HG03469 (cell line): ENCODE data around the gene ADORA1.

Experiments
- ATAC-seq: cut with Tn5 transposase; IDR thresholded peaks from one replicate; pipeline ENCODE4 v1.9.1; 2021; ENCODE audit warnings: mild to moderate bottlenecking, moderate library complexity, moderate number of reproducible peaks; ENCODE audit not compliant: unreplicated experiment

ADORA1 gene

GRCh38 chr1:203093754-203094410 is 33.6 kb upstream of the ADORA1 start:
- no peak for ATAC-seq

GRCh38 chr1:203095061-203095690 is 32.4 kb upstream of the ADORA1 start:
- ATAC-seq: no peak

DNA sequence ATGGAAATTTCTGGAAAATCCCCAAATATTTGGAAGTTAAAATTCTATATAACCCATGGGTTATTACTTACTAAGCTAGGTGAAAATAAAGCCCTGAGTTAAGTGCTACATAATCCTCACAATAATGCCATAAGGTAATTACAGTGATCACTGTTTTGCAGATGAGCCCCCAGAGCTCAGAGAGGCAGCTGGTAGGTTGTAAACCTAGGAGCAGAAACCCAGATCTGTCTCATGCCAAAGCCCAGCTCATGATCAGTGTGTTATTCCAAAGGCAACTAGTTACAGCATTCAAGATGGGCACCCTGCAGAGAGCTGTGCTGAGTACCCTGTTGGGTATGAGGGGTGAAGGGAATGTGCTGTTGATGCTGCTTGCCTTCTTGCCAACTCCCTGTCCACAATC is 31.0 kb upstream of the ADORA1 start:
- no peak for ATAC-seq

DNA sequence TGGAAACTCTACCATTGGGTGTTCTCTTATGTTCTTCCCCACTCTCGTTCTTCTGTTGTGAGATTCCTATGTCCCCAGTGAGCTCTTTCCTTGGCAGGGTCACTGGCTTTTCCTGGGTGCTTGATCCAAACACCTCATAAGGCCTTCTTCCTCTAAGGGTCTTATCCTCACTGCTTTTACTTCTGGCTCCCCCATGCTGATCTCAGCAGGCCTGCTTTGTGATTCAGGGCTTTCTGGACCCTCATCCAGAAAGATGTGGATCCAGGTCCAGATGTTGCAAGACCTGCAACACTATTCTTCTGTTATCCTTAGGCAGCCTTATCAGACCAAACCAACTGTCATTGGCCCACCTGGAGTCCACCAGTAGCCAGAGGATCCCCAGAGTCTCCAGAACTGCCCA is 30.5 kb upstream of the ADORA1 start:
- ATAC-seq: no peak

DNA sequence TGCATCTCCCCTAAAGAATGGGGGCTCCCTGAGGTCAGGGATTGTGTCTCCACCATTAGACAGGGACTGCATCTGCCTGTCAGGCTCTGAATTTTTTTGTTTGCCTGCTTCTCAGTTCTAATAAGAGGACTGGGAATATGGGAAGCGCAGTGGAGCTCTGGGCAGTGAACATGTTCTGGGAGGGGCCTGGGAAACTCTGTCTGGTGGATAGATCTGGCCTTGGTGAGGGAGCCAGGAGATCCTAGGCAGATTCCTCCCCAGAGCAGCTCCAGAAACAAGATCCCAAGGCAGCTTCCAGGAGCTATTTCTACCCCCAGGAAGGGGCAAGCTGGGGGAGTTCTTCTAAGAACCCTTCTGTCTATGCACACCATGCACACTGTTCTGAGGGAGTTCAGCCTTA is 29.1 kb upstream of the ADORA1 start:
- no peak for ATAC-seq

DNA sequence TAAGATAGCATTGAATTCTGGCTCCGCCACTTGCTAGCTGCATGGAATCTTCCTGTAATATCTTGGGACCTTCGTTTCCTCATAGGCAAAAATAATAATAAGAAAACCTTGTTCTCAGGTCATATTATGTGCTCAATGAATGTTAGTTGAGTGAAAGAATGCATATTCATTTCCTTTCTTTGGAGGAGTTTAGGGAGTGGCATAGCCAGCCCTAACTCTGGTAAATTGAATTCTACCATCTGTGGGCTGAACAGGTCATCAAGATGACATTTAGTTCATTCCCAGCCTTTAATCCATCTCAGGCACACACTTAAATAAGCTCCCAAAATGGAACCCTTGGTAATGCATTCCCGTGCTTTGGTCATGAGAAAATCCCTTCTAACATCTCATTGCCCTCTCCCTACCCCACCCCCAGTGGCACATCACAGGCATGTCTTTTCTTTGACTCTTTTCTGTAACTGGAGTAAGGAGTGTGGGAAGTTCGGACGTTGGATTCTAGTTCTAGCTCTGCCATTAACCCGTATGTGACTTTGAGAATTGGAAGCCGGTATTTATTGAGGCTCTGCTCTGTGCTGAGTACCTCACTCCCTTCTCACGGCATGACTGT is 28.5 kb upstream of the ADORA1 start:
- ATAC-seq: no peak

DNA sequence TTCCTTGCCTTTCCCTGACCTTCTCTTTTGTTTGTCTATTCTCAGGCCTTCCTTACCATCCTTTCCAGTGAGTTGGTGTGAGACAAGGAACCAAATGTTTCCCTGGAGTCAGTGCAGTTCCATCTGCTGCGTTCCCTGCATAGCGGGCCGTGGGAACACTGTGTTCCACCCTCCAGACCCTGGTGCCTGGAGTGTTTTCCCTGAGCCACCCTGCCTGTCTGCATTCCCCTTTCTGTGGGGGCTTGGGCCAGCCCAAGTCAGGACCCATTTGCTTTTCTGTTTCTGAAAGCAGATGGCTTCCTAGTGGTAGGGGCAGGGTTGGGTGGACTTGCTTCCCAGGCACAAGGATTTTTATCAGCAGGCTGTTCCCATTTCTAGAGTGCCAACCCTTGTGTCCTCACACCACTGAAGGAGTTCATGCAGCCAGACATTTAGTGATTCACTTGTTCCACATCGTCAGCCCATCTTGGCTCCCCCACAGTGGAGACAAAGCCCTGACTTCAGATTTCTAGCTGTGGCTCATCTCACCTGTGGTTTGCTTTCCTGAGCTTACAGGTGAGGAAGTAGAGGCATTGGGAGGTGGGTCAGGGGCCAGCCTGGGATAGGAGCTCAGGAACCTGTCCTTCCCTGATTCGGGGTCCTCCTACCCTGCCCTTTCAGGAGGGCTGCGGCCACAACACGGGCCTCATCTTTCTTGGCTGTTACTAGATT is 27.6 kb upstream of the ADORA1 start:
- ATAC-seq: no peak

GRCh38 chr1:203100516-203100869 is 27.0 kb upstream of the ADORA1 start:
- no peak for ATAC-seq

DNA sequence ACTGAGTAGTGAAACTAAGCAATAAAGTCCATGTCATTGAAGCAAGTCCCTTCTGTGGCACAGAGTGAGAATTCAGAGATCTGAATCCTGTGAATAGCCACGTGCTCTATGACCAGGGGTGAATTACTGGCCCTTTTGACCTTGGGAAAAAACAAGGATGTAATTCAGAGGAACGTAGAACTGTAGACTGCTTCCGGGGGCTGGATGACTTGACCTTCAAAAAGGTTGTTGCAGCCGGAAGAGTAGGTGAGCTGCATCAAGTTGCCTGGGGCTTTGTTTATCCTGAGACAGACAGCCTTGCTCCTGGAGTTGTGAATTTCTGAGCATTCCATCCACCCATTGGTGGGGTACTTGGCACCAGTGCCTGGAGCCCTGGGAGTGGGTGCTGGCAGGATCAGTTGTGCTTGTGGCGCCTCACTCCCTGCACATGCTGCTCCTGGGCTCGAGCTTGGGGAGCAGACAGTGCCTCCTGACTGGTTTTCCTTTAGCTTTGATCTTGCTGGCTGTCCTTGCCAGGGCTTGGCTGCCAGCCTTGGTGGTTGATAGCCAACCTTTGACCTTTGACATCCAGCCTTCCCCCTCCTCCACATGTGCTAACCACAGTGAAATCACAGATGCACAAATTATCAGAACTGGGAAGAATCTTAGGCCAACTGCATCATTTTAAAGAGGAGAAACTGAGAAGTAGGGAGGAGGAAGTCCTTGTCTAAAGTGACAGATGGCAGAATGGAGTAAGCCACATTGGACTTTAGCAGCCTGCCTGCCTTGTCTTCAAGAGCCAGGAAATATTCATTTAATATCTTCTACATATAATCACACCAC is 25.5 kb upstream of the ADORA1 start:
- ATAC-seq: no peak

GRCh38 chr1:203103216-203103615 is 24.3 kb upstream of the ADORA1 start:
- no peak for ATAC-seq

DNA sequence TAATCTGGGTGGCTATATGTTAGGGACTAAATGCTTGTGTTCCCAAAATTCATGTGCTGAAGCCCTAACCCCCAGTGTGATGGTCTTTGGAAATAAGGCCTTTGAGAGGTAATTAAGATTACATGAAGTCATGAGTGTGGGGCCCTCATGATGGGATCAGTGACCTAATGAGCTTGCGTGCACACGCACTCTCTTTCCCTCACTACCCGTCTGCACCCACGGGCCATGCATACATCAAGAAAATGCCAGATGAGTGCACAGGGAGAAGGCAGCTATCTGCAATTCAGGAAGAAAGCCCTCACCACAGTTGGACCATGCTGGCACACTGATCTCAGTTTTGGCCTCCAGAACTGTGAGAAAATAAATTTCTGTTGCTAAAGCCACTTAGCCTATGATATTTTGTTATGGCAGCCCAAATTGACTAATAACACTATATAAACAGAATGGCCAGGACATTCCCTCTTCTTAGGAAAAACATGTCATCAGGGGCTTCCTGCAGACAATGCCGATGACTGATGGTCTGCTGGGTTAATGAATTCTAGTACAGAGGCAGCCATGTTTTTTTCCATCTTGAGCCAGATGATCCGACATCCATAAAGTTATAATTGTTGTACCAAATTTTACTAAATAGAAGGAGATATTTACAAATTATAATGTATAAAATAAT is 23.6 kb upstream of the ADORA1 start:
- no peak for ATAC-seq

DNA sequence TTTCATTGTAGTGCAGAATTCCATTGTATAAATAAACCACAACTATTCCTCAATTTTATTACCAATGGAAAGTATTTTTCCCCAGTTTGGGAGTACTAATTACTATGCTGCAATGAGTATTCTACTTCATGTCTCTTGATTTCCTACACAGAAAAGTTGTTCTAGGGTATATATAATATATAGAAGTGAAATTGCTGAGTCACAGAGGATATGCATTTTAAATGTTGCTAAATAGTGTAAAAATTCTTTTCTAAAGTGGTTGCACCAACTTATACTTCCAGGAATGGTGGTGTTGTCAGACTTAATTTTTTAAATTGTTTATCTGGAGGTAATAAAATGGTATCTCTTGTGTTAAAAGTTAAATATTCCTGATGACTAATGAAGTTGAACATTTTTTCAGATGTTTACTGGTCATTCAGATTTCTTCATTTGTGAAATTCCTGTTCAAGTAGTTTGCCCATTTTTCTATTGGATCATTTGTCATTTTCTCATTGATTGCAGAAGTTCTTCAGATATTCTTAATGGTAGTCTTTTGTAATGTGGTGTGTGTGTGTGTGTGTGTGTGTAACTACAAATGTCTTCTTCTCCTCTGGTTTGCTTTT is 22.6 kb upstream of the ADORA1 start:
- no peak for ATAC-seq

- no peak for ATAC-seq
Observed at GRCh38 chr1:203112475-203112874, 15.1 kb upstream of the ADORA1 start.

DNA sequence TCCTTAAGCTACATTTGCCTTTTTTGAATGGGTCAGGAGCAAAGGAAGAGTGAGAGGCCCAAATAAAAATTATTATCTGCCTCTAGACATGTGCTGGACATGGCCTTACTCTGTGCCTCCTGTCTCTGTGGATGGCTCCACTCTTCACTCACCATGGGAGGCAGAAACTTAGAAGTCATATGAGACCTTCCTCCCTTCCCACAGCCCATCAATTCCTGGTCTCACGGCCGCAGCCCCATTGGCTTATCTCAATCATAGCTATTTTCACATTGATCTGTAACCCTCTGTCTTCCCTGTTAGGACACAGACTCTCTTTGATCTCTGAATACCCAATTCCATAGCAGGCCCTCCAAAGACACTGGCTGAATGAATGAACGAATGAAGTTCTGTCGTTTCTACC is 14.2 kb upstream of the ADORA1 start:
- ATAC-seq: no peak

- no peak for ATAC-seq
Observed at GRCh38 chr1:203114202-203114601, 13.3 kb upstream of the ADORA1 start.

GRCh38 chr1:203116091-203116820 is 11.3 kb upstream of the ADORA1 start:
- ATAC-seq: no peak

GRCh38 chr1:203117611-203118575 is 9.6 kb upstream of the ADORA1 start:
- no peak for ATAC-seq
